HFFc6 (cell line): ENCODE measurements around the gene EPHA6. TPM values are rescaled to one million over a fixed set of nuclear protein-coding genes. Genes with fewer than 3 reads are reported as not detected.
"Not testable (repeated sequence)": the region's sequence is repeated elsewhere in the genome, so short reads cannot be mapped to it uniquely, and the experiment has no call there.

ENCODE experiments used
- DNase-seq: peaks from one replicate; pipeline ENCODE4 v3.0.0-alpha.2; 2018
- H3K27ac Mint-ChIP-seq: 2 replicates; pipeline ENCODE4 v1.8.0; 2020; ENCODE audit warnings: mild to moderate bottlenecking, mixed read lengths
- H3K27me3 Mint-ChIP-seq: 2 replicates; pipeline ENCODE4 v1.8.0; 2021; ENCODE audit warnings: mild to moderate bottlenecking, moderate library complexity, mixed read lengths; ENCODE audit not compliant: insufficient read depth
- H3K36me3 Mint-ChIP-seq: 2 replicates; pipeline ENCODE4 v1.8.0; 2021; ENCODE audit warnings: low read depth, mixed read lengths
- H3K4me1 Mint-ChIP-seq: 2 replicates; pipeline ENCODE4 v1.8.0; 2020; ENCODE audit warnings: low read depth, mixed read lengths
- H3K4me3 Mint-ChIP-seq: 2 replicates; pipeline ENCODE4 v1.8.0; 2020; ENCODE audit warnings: mild to moderate bottlenecking, moderate library complexity, mixed read lengths
- H3K9me3 Mint-ChIP-seq: 2 replicates; pipeline ENCODE4 v1.8.0; 2020; ENCODE audit warnings: mild to moderate bottlenecking, mixed read lengths
- total RNA-seq, 6 experiments: library from RNA; stranded (reverse); fragmentation: NEBNext Ultra II Directional; extraction: Animal tissue kit (Norgen Biotek cat#: 25700); gene quantifications; 2 replicates in 1 of 6; 3 replicates in 5 of 6; pipeline ENCODE4 v1.2.3, GENCODE V29; 2021
- TF ChIP-seq, protein P1 (sequence below): fragments of 200-600 bp; sonication (generic); IDR thresholded peaks from 2 replicates; pipeline ENCODE4 v1.5.0; 2021; ENCODE audit warnings: antibody characterized with exemption, mild to moderate bottlenecking

EPHA6 gene
- total RNA-seq, 6 experiments from 2014 or later, result not detected

DNA sequence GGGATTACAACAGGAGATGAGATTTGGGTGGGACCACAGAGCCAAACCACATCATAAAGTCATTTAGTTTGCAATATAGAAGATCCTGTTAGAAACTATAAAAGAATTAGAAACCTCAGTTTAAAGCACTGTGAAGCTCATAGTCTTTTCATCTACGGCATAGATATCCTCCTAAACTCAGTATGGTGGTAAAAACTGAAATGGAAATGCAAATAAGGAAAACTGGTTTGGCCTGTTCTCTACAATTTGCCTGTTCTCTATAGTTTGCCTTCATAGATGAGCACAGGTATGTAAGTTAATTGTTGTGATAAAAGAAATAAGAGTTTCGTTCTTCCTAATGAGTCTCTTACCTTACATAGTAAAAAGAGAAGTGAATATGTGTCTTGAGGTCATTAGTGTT lies 618.5 kb downstream of the EPHA6 start:
- no peaks in the 10 kb centered on the region for H3K4me1 Mint-ChIP-seq
- no peaks in the 10 kb centered on the region; the same call in 1 of the 2 replicates for H3K27me3 Mint-ChIP-seq

DNA sequence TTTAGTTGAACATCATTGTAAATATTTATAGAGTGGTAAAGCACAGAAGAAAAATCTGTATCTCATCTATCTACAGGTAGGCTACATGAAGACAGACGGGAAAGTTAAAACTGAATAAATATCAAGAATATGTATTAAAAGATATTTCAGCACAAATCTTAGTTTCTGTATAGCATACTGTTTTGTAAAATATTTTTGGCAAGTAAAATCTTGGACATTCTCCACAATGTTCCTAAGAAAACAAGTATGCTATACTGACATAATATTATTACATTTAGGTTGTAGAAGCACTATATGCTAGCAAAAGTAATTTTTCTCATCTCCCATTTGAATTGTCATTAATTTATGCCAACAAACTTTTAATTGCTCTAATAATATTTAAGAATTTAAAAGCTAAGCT lies 623.7 kb downstream of the EPHA6 start:
- Mint-ChIP-seq H3K4me1 (no peaks in the 10 kb centered on the region), H3K9me3 (peaks cover 19% of the 10 kb centered on the region), H3K4me3 (no peak overlapping the region), H3K36me3 (no peaks in the 10 kb centered on the region), H3K27ac (no peak overlapping the region), H3K27me3 (no peaks in the 10 kb centered on the region; the same call in 1 of the 2 replicates)
- TF ChIP-seq, protein P1, sequence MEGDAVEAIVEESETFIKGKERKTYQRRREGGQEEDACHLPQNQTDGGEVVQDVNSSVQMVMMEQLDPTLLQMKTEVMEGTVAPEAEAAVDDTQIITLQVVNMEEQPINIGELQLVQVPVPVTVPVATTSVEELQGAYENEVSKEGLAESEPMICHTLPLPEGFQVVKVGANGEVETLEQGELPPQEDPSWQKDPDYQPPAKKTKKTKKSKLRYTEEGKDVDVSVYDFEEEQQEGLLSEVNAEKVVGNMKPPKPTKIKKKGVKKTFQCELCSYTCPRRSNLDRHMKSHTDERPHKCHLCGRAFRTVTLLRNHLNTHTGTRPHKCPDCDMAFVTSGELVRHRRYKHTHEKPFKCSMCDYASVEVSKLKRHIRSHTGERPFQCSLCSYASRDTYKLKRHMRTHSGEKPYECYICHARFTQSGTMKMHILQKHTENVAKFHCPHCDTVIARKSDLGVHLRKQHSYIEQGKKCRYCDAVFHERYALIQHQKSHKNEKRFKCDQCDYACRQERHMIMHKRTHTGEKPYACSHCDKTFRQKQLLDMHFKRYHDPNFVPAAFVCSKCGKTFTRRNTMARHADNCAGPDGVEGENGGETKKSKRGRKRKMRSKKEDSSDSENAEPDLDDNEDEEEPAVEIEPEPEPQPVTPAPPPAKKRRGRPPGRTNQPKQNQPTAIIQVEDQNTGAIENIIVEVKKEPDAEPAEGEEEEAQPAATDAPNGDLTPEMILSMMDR, result no peak
- DNase-seq, result no peak

More for the DNA sequence above, 618.5 kb downstream of the EPHA6 start:
- H3K4me3 Mint-ChIP-seq, result no peak overlapping the region
- H3K36me3 Mint-ChIP-seq, result no peaks in the 10 kb centered on the region
- no peak for DNase-seq
- TF ChIP-seq, protein P1, result no peak
- no peak overlapping the region for H3K27ac Mint-ChIP-seq
- peaks cover 15% of the 10 kb centered on the region for H3K9me3 Mint-ChIP-seq

DNA sequence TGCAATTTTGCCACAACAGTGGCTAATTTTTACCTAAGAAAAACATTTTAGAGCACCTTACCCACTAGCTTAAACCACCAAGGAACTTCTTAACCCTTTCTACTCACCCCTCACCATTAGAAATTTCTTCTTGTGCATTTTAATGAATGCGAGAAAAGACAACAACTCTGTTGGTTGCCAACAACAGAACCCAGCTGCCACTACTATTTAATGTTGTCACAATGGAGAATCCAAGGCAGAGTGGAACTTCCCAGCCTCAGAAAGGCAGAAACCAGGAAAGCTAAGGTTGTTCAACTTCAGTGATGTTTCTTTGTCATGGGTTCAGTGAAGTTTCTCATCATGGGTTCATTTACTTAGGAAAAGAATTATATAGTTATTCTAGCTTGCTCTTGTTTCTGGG lies 625.0 kb downstream of the EPHA6 start:
- Mint-ChIP-seq H3K27ac (no peak overlapping the region), H3K9me3 (peaks cover 19% of the 10 kb centered on the region)

DNA sequence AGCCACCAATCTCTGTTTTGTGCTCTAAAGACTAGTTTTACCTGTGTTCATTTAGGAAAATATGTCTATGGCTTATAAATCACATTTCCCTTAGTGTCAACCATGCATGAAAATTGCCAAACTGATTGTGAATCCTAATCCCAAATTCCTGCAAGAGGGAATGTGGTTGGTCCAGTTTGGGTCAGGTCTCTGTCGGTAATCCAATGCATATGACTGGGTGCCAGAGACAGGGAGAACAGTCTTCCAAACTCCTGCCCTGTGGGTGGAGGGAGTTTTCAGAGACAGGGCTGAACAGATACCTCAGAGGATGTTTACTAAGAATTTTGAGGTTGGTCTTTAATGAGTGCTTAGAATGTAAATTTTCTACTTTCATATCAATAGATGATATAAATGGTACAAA lies 649.6 kb downstream of the EPHA6 start:
- Mint-ChIP-seq H3K9me3 (peaks cover 26% of the 10 kb centered on the region), H3K4me3 (no peak overlapping the region), H3K27me3 (no peaks in the 10 kb centered on the region), H3K4me1 (no peaks in the 10 kb centered on the region), H3K36me3 (no peaks in the 10 kb centered on the region), H3K27ac (no peak overlapping the region)
- TF ChIP-seq, protein P1, result no peak
- DNase-seq, result no peak

More for the DNA sequence above, 625.0 kb downstream of the EPHA6 start:
- Mint-ChIP-seq H3K27me3 (no peaks in the 10 kb centered on the region; the same call in 1 of the 2 replicates), H3K36me3 (no peaks in the 10 kb centered on the region), H3K4me3 (no peak overlapping the region), H3K4me1 (no peaks in the 10 kb centered on the region)
- no peak for DNase-seq
- TF ChIP-seq, protein P1, result no peak

DNA sequence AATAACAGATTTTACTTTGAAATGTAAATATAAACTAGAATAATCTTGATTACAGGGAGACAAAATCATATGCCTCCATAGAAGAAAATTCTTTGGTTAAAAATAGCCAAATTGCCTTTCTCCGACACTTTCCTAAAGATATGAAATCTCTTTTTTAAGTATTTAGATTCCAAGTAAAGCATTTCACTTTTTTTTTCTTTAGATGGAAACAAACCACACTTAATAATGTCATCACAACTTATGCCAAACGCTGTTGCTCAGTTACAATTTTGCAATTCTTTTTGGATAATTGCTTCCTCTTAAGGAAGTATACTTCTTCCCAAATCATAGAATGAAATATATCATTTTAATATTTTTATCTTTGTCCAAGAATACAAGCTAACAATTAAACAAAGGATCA lies 656.1 kb downstream of the EPHA6 start:
- Mint-ChIP-seq H3K4me3 (no peak overlapping the region), H3K27me3 (no peaks in the 10 kb centered on the region), H3K36me3 (no peaks in the 10 kb centered on the region), H3K4me1 (no peaks in the 10 kb centered on the region), H3K27ac (no peak overlapping the region), H3K9me3 (peaks cover 19% of the 10 kb centered on the region)
- DNase-seq, result no peak
- TF ChIP-seq, protein P1, result no peak

DNA sequence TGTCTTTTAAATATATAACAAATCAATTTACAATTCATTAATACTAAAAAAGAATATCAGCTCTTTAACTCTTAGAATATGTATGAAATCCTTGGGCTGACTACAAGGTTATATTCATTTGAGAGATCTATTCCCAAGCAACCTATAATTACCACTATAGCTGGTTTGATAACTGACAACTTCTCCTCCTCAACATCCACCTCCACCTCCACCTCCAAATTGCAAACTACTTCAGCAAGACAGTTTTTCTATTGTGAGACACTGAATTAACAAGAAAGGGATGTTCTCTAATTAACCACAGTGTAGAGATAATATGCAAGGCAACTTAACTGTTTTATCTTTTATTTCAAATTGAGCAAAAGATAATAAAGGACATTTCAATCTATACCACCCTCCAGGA lies 665.3 kb downstream of the EPHA6 start:
- no peak for DNase-seq
- Mint-ChIP-seq H3K27me3 (no peaks in the 10 kb centered on the region), H3K27ac (no peak overlapping the region), H3K4me3 (no peak overlapping the region), H3K9me3 (peaks cover 22% of the 10 kb centered on the region), H3K4me1 (no peaks in the 10 kb centered on the region), H3K36me3 (no peaks in the 10 kb centered on the region)
- TF ChIP-seq, protein P1, result no peak

DNA sequence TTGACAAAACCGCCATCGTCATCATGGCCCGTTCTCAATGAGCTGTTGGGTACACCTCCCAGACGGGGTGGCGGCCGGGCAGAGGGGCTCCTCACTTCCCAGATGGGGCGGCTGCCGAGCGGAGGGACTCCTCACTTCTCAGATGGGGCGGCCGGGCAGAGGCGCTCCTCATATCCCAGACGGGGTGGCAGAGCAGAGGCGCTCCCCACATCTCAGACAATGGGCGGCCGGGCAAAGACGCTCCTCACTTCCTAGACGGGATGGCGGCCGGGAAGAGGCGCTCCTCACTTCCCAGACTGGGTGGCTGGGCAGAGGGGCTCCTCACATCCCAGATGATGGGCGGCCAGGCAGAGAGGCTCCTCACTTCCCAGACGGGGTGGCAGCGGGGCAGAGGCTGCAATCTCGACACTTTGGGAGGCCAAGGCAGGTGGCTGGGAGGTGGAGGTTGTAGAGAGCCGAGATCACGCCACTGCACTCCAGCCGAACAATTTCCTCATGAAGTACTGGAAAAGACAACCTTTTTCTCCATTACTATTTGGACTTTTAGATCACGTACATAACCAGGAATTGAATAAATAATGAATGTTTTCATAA lies 666.4 kb downstream of the EPHA6 start:
- DNase-seq, H3K27ac Mint-ChIP-seq, H3K4me3 Mint-ChIP-seq, H3K27me3 Mint-ChIP-seq, H3K4me1 Mint-ChIP-seq, H3K36me3 Mint-ChIP-seq: not testable (repeated sequence)
- peaks cover 22% of the 10 kb centered on the region for H3K9me3 Mint-ChIP-seq
